Activated T-helper 2 cell treated with anti-CD3 and anti-CD28 coated beads, Interferon-gamma antibody, Interleukin-2, Interleukin-4, amounts not matched to agents 10 μg/mL and 5 μg/mL and 100 μg/mL, durations not matched to agents 14 hours and 24 hours and 36 hours (primary cell): ENCODE results near the gene MARCHF3. TPM values are rescaled to one million over a fixed set of nuclear protein-coding genes. Genes with fewer than 3 reads are reported as not detected.

ENCODE experiments used
- DNase-seq: peaks from one replicate; pipeline ENCODE4 v3.0.0; 2021; ENCODE audit warnings: low spot score
- H3K27ac Mint-ChIP-seq: one replicate; pipeline ENCODE4 v1.8.0; 2021; ENCODE audit warnings: mixed read lengths
- H3K27me3 Mint-ChIP-seq: one replicate; pipeline ENCODE4 v1.8.0; 2021; ENCODE audit warnings: low read depth, mixed read lengths
- H3K36me3 Mint-ChIP-seq: one replicate; pipeline ENCODE4 v1.8.0; 2021; ENCODE audit warnings: low read depth, mixed read lengths
- H3K4me1 Mint-ChIP-seq: one replicate; pipeline ENCODE4 v1.8.0; 2021; ENCODE audit warnings: low read depth, mixed read lengths
- H3K4me3 Mint-ChIP-seq: one replicate; pipeline ENCODE4 v1.8.0; 2021; ENCODE audit warnings: low read depth, mild to moderate bottlenecking, moderate library complexity, mixed read lengths
- H3K9me3 Mint-ChIP-seq: one replicate; pipeline ENCODE4 v1.8.0; 2021; ENCODE audit warnings: mixed read lengths
- intact Hi-C: fragments of 100-400 bp; cut with micrococcal nuclease; formaldehyde crosslinking; loops from one replicate; pipeline ENCODE4 v1.15.1; 2023
- total RNA-seq: library from RNA; stranded (reverse); gene quantifications from 2 replicates; pipeline ENCODE4 v1.2.3, GENCODE V29; 2022

Gene MARCHF3, protein sequence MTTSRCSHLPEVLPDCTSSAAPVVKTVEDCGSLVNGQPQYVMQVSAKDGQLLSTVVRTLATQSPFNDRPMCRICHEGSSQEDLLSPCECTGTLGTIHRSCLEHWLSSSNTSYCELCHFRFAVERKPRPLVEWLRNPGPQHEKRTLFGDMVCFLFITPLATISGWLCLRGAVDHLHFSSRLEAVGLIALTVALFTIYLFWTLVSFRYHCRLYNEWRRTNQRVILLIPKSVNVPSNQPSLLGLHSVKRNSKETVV
- 1.9 and 2.1 TPM in 2 replicates for total RNA-seq

DNA sequence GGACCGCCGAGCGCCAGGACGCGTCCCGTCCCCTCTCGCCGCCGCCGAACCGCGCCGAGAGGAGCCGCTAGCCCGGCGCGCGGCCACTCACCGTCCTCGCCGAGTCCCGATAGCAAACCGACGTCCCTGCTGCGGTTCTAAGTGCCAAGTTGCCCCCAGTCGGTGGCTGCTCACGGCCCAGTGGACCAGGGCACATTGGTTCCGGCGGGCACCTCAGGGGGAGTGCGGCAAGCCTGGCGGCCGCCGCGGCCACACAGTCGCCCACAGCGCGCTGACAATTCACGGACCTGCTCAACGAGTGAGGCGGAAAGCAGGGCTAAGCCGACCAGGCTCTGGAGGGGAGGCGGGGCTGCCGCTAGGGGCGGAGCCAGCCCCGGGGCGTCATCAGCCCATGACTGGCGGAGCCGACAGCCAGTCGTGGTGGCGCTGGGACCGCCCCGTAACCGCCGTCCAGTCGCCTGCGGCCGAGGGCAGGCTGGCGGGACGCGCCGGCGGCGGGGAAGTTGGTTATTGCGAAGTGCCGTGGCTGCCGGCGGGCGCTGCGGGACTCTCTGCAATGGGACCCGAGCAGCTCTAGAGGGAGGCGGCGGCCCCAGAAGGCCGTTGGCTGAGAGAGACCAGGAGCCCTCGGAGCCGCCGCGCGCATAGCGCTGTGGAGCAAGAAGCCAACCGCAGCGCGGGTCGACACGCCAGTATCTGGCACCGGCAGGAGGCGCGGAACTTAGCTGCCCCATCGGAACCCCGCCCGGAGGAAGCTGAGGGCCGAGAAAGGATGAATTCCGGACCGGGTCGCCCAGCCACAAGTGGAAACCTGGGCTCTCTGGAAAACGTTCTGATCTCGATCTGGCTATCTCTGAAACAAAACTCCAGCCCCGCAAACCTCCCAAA lies at the start of gene MARCHF3:
MARCHF3 (minus strand) TSS at position 300 of the 888 bp plus-strand sequence. CDS start 112,387 bp downstream, outside the sequence.
- Mint-ChIP-seq H3K4me3 (peak within 1 kb of the TSS; percentile 86), H3K9me3 (no peaks in the 10 kb centered on the region), H3K4me1 (peaks cover 15% of the 10 kb centered on the region), H3K27me3 (peaks cover 42% of the 10 kb centered on the region), H3K27ac (peak within 1 kb of the TSS; percentile 38), H3K36me3 (no peaks in the 10 kb centered on the region)
- peak; percentile 94 for DNase-seq
- intact Hi-C loops = loop anchor here (1.0 to 5.0 kb wide), 7 partner anchors 42 to 1052 kb away; partner anchors contain the start of genes C5orf63, PRRC1 and SLC12A2

DNA sequence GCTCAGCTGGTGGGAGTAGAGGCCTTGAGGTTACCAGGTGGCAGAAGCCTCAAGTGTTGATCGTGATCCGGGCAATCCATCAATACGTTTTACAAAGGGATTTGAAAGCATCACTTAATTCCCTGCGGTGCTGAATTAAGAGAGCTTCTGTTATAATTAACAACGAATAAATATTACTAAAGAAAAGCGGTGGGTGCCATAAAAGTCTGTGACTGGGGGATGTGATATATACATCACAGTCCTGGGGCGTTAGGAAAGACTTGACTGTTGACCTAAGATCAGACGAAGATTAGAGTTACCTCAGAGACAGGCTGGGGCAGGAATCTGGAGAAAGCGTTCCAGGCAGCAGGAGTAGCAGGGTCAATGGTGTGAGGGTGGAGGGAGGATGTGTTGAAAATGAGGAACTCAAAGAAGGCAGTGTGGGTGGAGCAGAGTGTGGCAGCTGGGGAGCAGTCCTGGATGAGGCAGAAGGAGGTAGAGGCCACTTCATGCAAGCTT lies 49.7 kb upstream of the MARCHF3 start:
- DNase-seq = no peak
- Mint-ChIP-seq H3K4me1 (peaks cover 10% of the 10 kb centered on the region), H3K27me3 (peaks cover 5% of the 10 kb centered on the region), H3K9me3 (no peaks in the 10 kb centered on the region), H3K27ac (no peak overlapping the region), H3K36me3 (no peaks in the 10 kb centered on the region), H3K4me3 (no peak overlapping the region)
- intact Hi-C loops = loop anchor here (10.0 kb wide), 2 partner anchors 95 to 435 kb away; partner anchors contain the start of gene PRRC1

DNA sequence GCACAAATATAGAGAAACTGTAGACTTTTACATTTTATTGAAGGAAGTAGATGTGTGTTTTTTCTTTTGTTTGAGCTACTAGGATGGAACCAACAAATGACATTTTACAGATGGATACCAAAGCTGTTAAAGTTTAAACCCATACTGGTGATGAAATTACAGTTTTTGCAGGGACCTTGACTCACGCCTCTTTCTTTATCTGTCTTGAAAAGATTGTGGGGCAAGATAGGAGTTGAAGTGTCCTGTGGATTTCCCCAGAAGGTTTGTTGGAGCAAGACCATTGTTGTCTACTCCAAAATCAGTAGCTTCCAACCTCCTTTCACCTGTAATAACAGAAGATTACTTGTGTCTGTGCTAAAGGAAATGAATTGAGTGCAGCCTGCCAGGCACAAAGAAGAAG lies 47.0 kb upstream of the MARCHF3 start:
- peaks cover 19% of the 10 kb centered on the region for H3K4me1 Mint-ChIP-seq
- DNase-seq = no peak
- intact Hi-C loops = loop anchor here (10.0 kb wide), 2 partner anchors 93 to 437 kb away; partner anchors contain the start of gene PRRC1
- no peaks in the 10 kb centered on the region for H3K9me3 Mint-ChIP-seq
- H3K36me3 Mint-ChIP-seq = peaks cover 3% of the 10 kb centered on the region
- H3K27me3 Mint-ChIP-seq = peaks cover 5% of the 10 kb centered on the region
- H3K27ac Mint-ChIP-seq = peak overlapping the region; percentile 23
- no peak overlapping the region for H3K4me3 Mint-ChIP-seq

DNA sequence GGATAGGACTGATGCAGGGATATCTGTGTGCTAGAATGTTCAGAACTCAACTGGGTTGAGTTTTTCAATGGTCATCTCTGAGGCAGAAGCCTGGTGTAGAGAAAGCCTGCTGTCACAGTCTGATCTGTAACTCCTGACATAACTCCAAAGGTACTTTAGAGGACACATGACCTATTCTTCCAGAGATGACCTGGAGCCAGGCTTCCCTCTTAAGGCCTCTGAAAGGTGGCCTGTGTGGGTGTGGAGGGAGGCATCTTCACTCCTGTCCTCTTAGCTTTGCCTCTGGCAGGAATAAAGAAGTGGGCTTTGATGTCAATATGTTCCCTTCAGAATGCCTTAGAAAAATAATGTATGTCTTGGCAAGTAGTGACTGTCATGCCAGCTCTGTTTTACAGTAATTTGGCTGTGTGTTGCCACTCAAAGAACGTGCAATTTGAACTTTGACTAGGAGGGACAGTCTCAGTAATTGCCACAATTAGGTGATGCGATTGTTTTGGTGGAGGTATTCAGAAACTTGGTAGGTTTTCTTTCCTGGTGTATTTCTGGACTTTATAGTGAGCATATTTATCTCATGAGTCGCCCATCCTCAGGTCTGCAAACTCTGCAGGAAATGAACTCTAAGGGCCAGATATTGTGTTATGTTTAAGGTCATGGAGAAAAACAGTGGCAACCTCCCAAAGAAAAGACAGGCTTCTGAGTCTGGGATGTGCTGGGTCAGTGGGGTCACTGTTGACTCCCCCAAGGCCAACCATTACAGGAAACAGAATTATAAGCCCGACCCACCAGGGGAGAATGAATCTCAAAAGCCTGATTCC lies 46.2 kb upstream of the MARCHF3 start:
- intact Hi-C loops = loop anchor here (10.0 kb wide), 2 partner anchors 92 to 438 kb away; partner anchors contain the start of gene PRRC1

DNA sequence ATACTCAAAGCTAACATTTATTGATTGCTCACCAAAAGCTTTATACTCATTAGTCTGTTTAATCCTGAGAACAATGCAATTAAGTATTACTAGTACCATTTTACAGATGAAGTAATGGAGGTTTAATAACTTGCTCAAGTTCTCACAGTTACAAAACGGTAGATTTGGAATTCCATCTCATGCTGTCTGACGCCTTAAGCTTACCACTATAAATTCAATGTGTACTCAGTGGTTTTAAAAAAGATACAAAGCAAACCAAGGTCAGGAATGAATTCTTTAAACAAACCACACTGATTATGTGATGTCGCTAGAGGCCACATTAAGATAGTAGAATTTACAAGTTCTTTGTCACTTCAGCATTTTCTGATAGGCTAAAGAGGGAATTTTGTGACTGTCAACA lies 44.1 kb upstream of the MARCHF3 start:
- intact Hi-C loops = loop anchor here (10.0 kb wide), 2 partner anchors 90 to 440 kb away; partner anchors contain the start of gene PRRC1
- no peak for DNase-seq
- Mint-ChIP-seq H3K27me3 (no peaks in the 10 kb centered on the region), H3K36me3 (peaks cover 14% of the 10 kb centered on the region), H3K4me3 (no peak overlapping the region), H3K27ac (no peak overlapping the region), H3K4me1 (peaks cover 22% of the 10 kb centered on the region), H3K9me3 (no peaks in the 10 kb centered on the region)

More for the DNA sequence above, 46.2 kb upstream of the MARCHF3 start:
- DNase-seq = no peak
- no peaks in the 10 kb centered on the region for H3K9me3 Mint-ChIP-seq
- H3K27ac Mint-ChIP-seq = no peak overlapping the region
- peaks cover 5% of the 10 kb centered on the region for H3K27me3 Mint-ChIP-seq
- peaks cover 3% of the 10 kb centered on the region for H3K36me3 Mint-ChIP-seq
- H3K4me1 Mint-ChIP-seq = peaks cover 22% of the 10 kb centered on the region
- no peak overlapping the region for H3K4me3 Mint-ChIP-seq

DNA sequence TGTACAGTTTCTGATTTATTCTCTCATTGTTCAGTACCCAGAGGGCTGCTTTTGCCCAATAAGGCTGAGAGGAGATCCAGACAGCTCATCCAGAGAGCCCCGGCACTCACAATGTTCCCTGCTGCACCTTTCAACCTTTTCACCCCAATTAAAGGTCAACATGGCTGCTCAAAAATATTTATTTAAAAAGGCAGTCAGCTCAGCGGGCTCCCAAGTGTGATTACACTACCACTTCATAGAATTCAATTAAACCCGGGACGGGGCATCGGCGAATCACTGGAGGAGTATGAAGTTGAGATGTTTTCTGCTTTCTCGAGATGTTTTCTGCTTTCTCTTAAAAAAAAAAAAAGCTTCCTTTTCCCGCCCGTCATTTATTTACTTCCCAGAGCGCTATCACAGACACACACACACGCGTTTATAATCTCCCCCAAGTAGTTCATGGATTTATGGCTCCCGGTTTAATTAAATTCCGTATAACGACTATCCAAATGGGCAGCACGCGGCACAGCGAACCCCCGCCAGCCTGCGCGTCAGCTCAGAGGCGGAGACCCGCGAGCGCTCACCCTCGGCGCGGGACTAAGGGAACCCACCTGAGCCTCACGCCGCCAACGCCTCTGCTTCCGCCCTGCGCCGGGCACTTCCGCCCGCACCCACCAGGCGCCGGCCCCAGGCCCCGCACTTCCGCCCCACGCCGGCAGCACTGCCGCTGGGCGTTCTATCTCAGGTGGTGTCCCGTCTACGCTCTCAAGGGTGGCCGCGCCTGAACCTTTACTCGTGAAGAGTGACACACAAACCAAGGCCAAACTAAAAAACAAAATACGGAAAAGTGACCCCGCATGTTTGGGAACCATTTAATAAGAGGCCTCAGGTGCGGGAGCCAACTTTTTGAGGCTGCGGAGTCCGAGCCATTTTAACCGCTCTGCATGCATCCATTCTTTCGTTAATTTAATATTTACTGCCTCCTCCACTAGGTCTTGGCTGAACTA lies 42.8 kb upstream of the MARCHF3 start, which contains the start of gene C5orf63:
C5orf63 (minus strand) TSS at position 642 of the 986 bp plus-strand sequence. CDS start 14,507 bp downstream, outside the sequence.
- Mint-ChIP-seq H3K27me3 (no peaks in the 10 kb centered on the region), H3K27ac (peak within 1 kb of the TSS; percentile 91), H3K36me3 (peaks cover 23% of the 10 kb centered on the region), H3K9me3 (no peaks in the 10 kb centered on the region), H3K4me1 (peaks cover 22% of the 10 kb centered on the region), H3K4me3 (peak within 1 kb of the TSS; percentile 94)
- peak; percentile 68 for DNase-seq
- intact Hi-C loops = loop anchor here (1.0 to 10.0 kb wide), 3 partner anchors 43 to 442 kb away; partner anchors contain the start of genes MARCHF3 and PRRC1

DNA sequence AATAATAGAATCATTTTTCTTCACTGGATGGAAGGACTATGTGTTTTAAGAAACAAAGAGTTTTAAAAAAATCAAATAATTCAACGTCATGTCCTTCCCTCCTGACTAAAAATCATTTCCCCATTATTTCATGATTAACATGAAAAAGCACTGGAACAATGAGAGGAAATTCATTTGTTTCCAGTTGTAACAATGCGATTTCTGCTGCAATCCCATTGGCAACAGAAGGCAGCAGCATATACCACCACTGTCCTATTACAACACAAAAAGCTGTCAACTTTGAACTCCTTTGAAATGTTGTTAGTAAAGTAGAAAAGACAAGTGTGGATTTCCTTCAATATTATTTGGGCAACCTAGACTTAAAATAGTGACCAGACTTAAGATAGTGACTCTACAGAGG lies 39.9 kb upstream of the MARCHF3 start:
- Mint-ChIP-seq H3K9me3 (no peaks in the 10 kb centered on the region), H3K27me3 (no peaks in the 10 kb centered on the region), H3K27ac (no peak overlapping the region), H3K4me1 (peaks cover 12% of the 10 kb centered on the region), H3K4me3 (no peak overlapping the region), H3K36me3 (peaks cover 23% of the 10 kb centered on the region)
- intact Hi-C loops = loop anchor here (10.0 kb wide), 2 partner anchors 85 to 445 kb away; partner anchors contain the start of gene PRRC1
- no peak for DNase-seq

DNA sequence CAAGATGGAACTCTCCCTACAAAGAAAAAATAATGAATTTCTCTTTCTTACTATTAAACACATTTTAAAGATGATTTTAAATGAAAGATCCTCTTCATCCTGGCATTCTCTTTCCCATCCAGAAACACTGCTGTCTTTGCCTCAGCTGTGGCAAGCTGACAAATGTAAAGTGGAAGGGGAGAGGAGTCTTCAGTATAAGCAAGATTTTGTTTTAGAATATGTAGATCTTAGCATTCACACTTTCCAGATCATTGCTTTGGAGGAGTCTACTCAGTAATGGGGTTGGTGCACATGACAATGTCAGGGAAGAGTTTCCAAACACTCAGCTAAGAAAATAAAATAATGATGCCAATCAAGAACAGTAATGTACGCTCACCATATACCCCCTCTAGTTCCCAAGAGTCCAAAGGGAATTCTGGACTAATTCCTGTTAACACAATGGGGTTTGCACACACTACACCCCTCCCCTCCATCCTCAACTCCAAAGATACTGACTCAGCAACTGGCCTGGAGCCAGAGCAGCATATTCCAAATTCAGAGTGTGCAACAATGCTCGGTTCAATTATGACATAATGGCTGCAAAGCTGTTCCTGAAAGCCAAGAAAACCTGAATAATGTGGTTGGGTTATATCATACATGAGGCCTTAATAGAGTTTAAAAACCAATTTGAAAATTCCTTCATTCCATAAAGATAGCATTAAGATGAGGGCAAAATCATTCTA lies 38.3 kb upstream of the MARCHF3 start:
- Mint-ChIP-seq H3K4me1 (peaks cover 9% of the 10 kb centered on the region), H3K27ac (no peak overlapping the region), H3K4me3 (no peak overlapping the region), H3K9me3 (no peaks in the 10 kb centered on the region), H3K27me3 (no peaks in the 10 kb centered on the region), H3K36me3 (peaks cover 23% of the 10 kb centered on the region)
- intact Hi-C loops = no loop called here
- DNase-seq = no peak

DNA sequence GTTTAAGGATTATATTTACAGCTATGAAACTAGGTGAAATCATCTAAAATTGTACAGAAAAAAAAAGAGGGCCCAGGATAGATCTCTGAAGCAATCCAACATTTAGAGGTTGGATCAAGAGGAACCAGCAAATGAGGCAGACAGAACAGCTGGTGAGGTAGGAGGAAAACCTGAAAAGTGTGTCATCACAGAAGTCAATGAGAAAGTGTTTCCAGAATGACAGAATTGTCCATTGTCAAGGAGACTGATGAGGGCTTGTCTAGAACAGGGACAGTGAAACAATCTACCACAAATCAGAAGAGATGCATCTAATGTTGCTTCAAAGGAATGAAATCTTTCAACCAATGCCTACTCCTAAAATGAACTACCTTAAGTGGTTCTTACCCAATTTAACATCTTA lies 36.4 kb upstream of the MARCHF3 start:
- Mint-ChIP-seq H3K36me3 (peaks cover 21% of the 10 kb centered on the region), H3K4me1 (no peaks in the 10 kb centered on the region), H3K27ac (no peak overlapping the region), H3K4me3 (no peak overlapping the region), H3K27me3 (no peaks in the 10 kb centered on the region), H3K9me3 (no peaks in the 10 kb centered on the region)
- DNase-seq = no peak
- intact Hi-C loops = no loop called here

DNA sequence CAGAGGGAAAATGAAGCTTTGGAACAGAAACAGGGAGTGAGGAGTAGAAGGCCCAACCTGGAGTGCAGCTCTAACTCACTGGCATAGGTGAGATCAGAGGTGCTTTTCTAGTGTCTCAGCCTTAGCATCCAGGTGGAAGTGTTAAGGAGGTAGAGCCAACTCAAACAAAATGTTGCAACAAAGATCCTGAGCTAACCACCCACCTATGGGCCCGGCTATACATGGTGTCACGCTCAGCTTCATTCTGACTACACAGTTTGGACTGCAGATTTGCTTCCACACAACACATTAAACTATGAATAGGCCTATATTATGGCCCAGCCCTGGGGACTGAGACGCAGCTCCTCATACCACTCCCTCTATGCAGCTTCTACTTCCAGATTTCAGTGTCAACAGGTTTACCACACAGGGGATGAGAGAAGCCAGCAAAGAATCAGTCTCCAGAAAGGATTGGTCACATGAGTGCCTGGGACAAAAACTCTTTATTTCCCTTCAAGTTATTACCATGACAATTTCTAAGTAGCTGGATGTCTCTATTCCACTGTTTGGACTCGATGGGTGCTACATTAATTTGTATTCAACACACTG lies 34.0 kb upstream of the MARCHF3 start:
- intact Hi-C loops = no loop called here
- H3K36me3 Mint-ChIP-seq = peaks cover 8% of the 10 kb centered on the region
- H3K9me3 Mint-ChIP-seq = no peaks in the 10 kb centered on the region
- no peak overlapping the region for H3K27ac Mint-ChIP-seq
- peaks cover 12% of the 10 kb centered on the region for H3K4me1 Mint-ChIP-seq
- no peaks in the 10 kb centered on the region for H3K27me3 Mint-ChIP-seq
- no peak overlapping the region for H3K4me3 Mint-ChIP-seq
- no peak for DNase-seq
